H9 (cell line): Measurements from ENCODE around the gene GALR2. TPM values are rescaled to one million over a fixed set of nuclear protein-coding genes. Genes with fewer than 3 reads are reported as not detected.

Experiments
- DNase-seq: peaks from one replicate; pipeline ENCODE4 v3.0.0-alpha.2; 2017
- H2AFZ ChIP-seq: one replicate; pipeline ENCODE4 v1.6.1; 2013; ENCODE audit warnings: mild to moderate bottlenecking, low read length, control low read depth, moderate library complexity
- H2AK5ac ChIP-seq: 2 replicates; pipeline ENCODE4 v1.6.1; 2013; ENCODE audit warnings: low read length, control low read depth, mixed read lengths; ENCODE audit not compliant: insufficient read length
- H2BK120ac ChIP-seq: one replicate; pipeline ENCODE4 v1.6.1; 2013; ENCODE audit warnings: low read depth, mild to moderate bottlenecking, low read length, control low read depth, inconsistent platforms; ENCODE audit not compliant: poor library complexity, severe bottlenecking
- H2BK12ac ChIP-seq: 2 replicates; pipeline ENCODE4 v1.6.1; 2013; ENCODE audit warnings: low read length, control low read depth, mixed read lengths, low read depth; ENCODE audit not compliant: insufficient read length
- H2BK15ac ChIP-seq: 2 replicates; pipeline ENCODE4 v1.6.1; 2013; ENCODE audit warnings: low read depth, low read length, control low read depth
- H2BK20ac ChIP-seq: one replicate; pipeline ENCODE4 v1.6.1; 2013; ENCODE audit warnings: low read depth, mild to moderate bottlenecking, low read length, control low read depth, inconsistent platforms; ENCODE audit not compliant: poor library complexity, severe bottlenecking
- H2BK5ac ChIP-seq: 2 replicates; pipeline ENCODE4 v1.6.1; 2013; ENCODE audit warnings: low read length, control low read depth, mixed read lengths; ENCODE audit not compliant: insufficient read length
- H3K14ac ChIP-seq: 2 replicates; pipeline ENCODE4 v1.6.1; 2013; ENCODE audit warnings: low read length, control low read depth; ENCODE audit not compliant: insufficient read depth
- H3K18ac ChIP-seq: 2 replicates; pipeline ENCODE4 v1.6.1; 2013; ENCODE audit warnings: low read depth, mild to moderate bottlenecking, mixed read lengths, low read length, control low read depth; ENCODE audit not compliant: insufficient read length
- H3K23ac ChIP-seq: 2 replicates; pipeline ENCODE4 v1.6.1; 2013; ENCODE audit warnings: low read length, control low read depth, mixed read lengths, low read depth; ENCODE audit not compliant: insufficient read length
- H3K23me2 ChIP-seq: 2 replicates; pipeline ENCODE4 v1.6.1; 2013; ENCODE audit warnings: low read depth, mild to moderate bottlenecking, mixed read lengths, low read length, control low read depth; ENCODE audit not compliant: insufficient read length, poor library complexity, severe bottlenecking
- H3K27ac ChIP-seq: 2 replicates; pipeline ENCODE4 v1.5.1; 2013; ENCODE audit warnings: low read length, control low read depth, mixed read lengths, low read depth; ENCODE audit not compliant: insufficient read length
- H3K27me3 ChIP-seq: 2 replicates; pipeline ENCODE4 v1.6.1; 2013; ENCODE audit warnings: low read length, control low read depth, inconsistent platforms; ENCODE audit not compliant: insufficient read depth
- H3K4ac ChIP-seq: 2 replicates; pipeline ENCODE4 v1.6.1; 2013; ENCODE audit warnings: low read depth, mild to moderate bottlenecking, control low read depth, inconsistent platforms, low read length, moderate library complexity
- H3K4me1 ChIP-seq: 2 replicates; pipeline ENCODE4 v1.6.1; 2013; ENCODE audit warnings: low read length, control low read depth, inconsistent platforms; ENCODE audit not compliant: insufficient read depth
- H3K4me2 ChIP-seq: 2 replicates; pipeline ENCODE4 v1.6.1; 2013; ENCODE audit warnings: low read length, control low read depth, mixed read lengths; ENCODE audit not compliant: insufficient read length, insufficient read depth
- H3K56ac ChIP-seq: 2 replicates; pipeline ENCODE4 v1.6.1; 2013; ENCODE audit warnings: low read depth, mild to moderate bottlenecking, mixed read lengths, low read length, control low read depth; ENCODE audit not compliant: insufficient read length
- H3K79me1 ChIP-seq: 2 replicates; pipeline ENCODE4 v1.6.1; 2013; ENCODE audit warnings: low read depth, mild to moderate bottlenecking, moderate library complexity, low read length, control low read depth, inconsistent platforms; ENCODE audit not compliant: insufficient read depth, poor library complexity, severe bottlenecking
- H3K79me2 ChIP-seq: 2 replicates; pipeline ENCODE4 v1.6.1; 2013; ENCODE audit warnings: low read length, control low read depth, inconsistent platforms; ENCODE audit not compliant: insufficient read depth
- H3K9ac ChIP-seq: 2 replicates; pipeline ENCODE4 v1.6.1; 2013; ENCODE audit warnings: low read length, control low read depth, mixed read lengths; ENCODE audit not compliant: insufficient read length; ENCODE audit errors: extremely low read depth
- H3K9me3 ChIP-seq: one replicate; pipeline ENCODE4 v1.6.1; 2013; ENCODE audit warnings: low read depth, low read length, inconsistent platforms; ENCODE audit not compliant: control insufficient read depth
- H3T11ph ChIP-seq: one replicate; pipeline ENCODE4 v1.6.1; 2013; ENCODE audit warnings: mild to moderate bottlenecking, low read length, control low read depth, inconsistent platforms
- H4K20me1 ChIP-seq: one replicate; pipeline ENCODE4 v1.6.1; 2013; ENCODE audit not compliant: control insufficient read depth, insufficient read length, insufficient read depth
- H4K5ac ChIP-seq: 2 replicates; pipeline ENCODE4 v1.6.1; 2013; ENCODE audit warnings: low read depth, mild to moderate bottlenecking, mixed read lengths, low read length, control low read depth; ENCODE audit not compliant: insufficient read length
- H4K8ac ChIP-seq: replicated peaks from 2 replicates; pipeline ENCODE4 v1.6.1; 2013; ENCODE audit warnings: low read length, control low read depth, mixed read lengths, low read depth; ENCODE audit not compliant: insufficient read length
- H4K91ac ChIP-seq: 2 replicates; pipeline ENCODE4 v1.6.1; 2013; ENCODE audit warnings: low read depth, mild to moderate bottlenecking, moderate library complexity, mixed read lengths, low read length, control low read depth; ENCODE audit not compliant: insufficient read length
- H3K27ac Mint-ChIP-seq, 3 experiments: 2 replicates in 2 of 3; 3 replicates in 1 of 3; pipeline ENCODE4 v1.8.0; 2020 to 2021; ENCODE audit warnings: mixed read lengths in 3 of 3, mild to moderate bottlenecking in 1 of 3, moderate library complexity in 1 of 3
- H3K27me3 Mint-ChIP-seq: 2 replicates; pipeline ENCODE4 v1.8.0; 2021; ENCODE audit warnings: low read depth, mild to moderate bottlenecking, moderate library complexity, mixed read lengths
- H3K36me3 Mint-ChIP-seq, 3 experiments: 2 replicates in 2 of 3; 3 replicates in 1 of 3; pipeline ENCODE4 v1.8.0; 2020 to 2021; ENCODE audit warnings: low read depth in 3 of 3, mixed read lengths in 3 of 3; ENCODE audit not compliant: insufficient read depth in 1 of 3
- H3K4me1 Mint-ChIP-seq, 2 experiments: 2 replicates each; pipeline ENCODE4 v1.8.0; 2020; ENCODE audit warnings: mixed read lengths in 2 of 2
- H3K4me3 Mint-ChIP-seq, 2 experiments: 2 replicates in 1 of 2; 3 replicates in 1 of 2; pipeline ENCODE4 v1.8.0; 2020 to 2021; ENCODE audit warnings: mild to moderate bottlenecking in 2 of 2, mixed read lengths in 2 of 2, moderate library complexity in 1 of 2
- H3K9me3 Mint-ChIP-seq, 2 experiments: 2 replicates in 1 of 2; 3 replicates in 1 of 2; pipeline ENCODE4 v1.8.0; 2020; ENCODE audit warnings: mild to moderate bottlenecking in 2 of 2, mixed read lengths in 2 of 2, moderate library complexity in 1 of 2
- CTCF ChIP-seq: fragments of 200-600 bp; sonication (generic); conservative IDR thresholded peaks from 3 replicates; pipeline ENCODE4 v1.8.0; 2021; ENCODE audit warnings: antibody characterized with exemption, mild to moderate bottlenecking
- WGBS: extraction: QIAGEN DNeasy Blood & Tissue Kit; methylation state at CpG from one replicate; pipeline ENCODE4 v1.1.7; 2013; ENCODE audit warnings: missing lambda C conversion rate, low lambda C conversion rate, mixed read lengths; ENCODE audit not compliant: insufficient read length; ENCODE audit errors: extremely low coverage; 5-methylcytosine and 5-hydroxymethylcytosine counted together
- total RNA-seq: library from RNA; stranded (reverse); gene quantifications from 2 replicates; pipeline ENCODE4 v1.2.1, GENCODE V29; 2021

The GALR2 gene
- total RNA-seq, 1 experiment from 2014 or later: 0.81 TPM

DNA sequence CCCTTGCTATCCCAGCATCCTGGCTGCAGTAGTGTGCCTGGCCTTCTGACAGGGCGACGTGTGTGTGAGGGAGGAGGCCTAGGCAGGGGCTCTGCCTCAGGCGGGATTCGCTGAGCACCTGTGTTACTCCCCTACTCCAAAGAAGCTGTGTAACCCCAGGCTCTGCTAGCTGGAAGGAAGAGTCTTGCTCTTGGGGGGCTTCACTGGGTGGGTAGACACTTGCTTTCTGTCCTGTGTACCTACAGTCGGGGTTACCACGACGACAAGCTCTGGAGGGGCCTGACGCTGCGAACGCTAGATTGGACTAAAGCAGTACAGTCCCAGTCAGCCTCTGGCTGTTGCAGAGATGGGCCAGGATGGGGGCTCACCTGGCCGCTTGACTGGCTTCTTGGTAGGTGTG is 19.5 kb downstream of the GALR2 start:
- no peaks in the 10 kb centered on the region for H3K27me3 Mint-ChIP-seq
- WGBS: no CpG with 5 or more reads among the region's 11 CpGs

More for the DNA sequence above, 19.5 kb downstream of the GALR2 start:
- H3K36me3 Mint-ChIP-seq: peaks cover 27 to 79% (median 73%) of the 10 kb centered on the region in 3 experiments; a peak in 6 of 7 replicates
- H3K4me2 ChIP-seq: no peak overlapping the region
- no peak overlapping the region for H4K8ac ChIP-seq
- no peak overlapping the region for H3K27ac ChIP-seq
- H3T11ph ChIP-seq: no peak overlapping the region
- no peak overlapping the region for H4K91ac ChIP-seq
- H3K4ac ChIP-seq: no peak overlapping the region
- H3K27ac Mint-ChIP-seq: no peak overlapping the region
- no peaks in the 10 kb centered on the region for H3K23me2 ChIP-seq
- no peak overlapping the region for H3K18ac ChIP-seq
- H3K4me1 Mint-ChIP-seq: no peaks in the 10 kb centered on the region
- no peaks in the 10 kb centered on the region for H4K20me1 ChIP-seq
- H2BK5ac ChIP-seq: no peak overlapping the region
- no peak for DNase-seq
- H3K14ac ChIP-seq: no peak overlapping the region
- no peak overlapping the region for H2AFZ ChIP-seq
- H2BK15ac ChIP-seq: no peak overlapping the region
- H3K23ac ChIP-seq: no peak overlapping the region
- H3K79me1 ChIP-seq: no peaks in the 10 kb centered on the region
- no peak overlapping the region for H2BK20ac ChIP-seq
- no peak overlapping the region for H4K5ac ChIP-seq
- H3K9me3 Mint-ChIP-seq: no peaks in the 10 kb centered on the region
- H3K9me3 ChIP-seq: no peaks in the 10 kb centered on the region
- no peak overlapping the region for H3K56ac ChIP-seq
- H2BK120ac ChIP-seq: no peak overlapping the region
- no peaks in the 10 kb centered on the region for H3K27me3 ChIP-seq
- H3K79me2 ChIP-seq: no peaks in the 10 kb centered on the region
- no peak overlapping the region for H3K9ac ChIP-seq
- H2BK12ac ChIP-seq: no peak overlapping the region
- H2AK5ac ChIP-seq: no peak overlapping the region
- TF ChIP-seq CTCF: no peak
- no peak overlapping the region for H3K4me3 Mint-ChIP-seq
- H3K4me1 ChIP-seq: no peaks in the 10 kb centered on the region
